Panc1 (cell line): ENCODE measurements around the gene DCTPP1. TPM values are rescaled to one million over a fixed set of nuclear protein-coding genes. Genes with fewer than 3 reads are reported as not detected.

Experiments
- ATAC-seq: fragments of 200-7000 bp; cut with Tn5 transposase; 2 replicates; pipeline ENCODE4 v1.9.1; 2020; ENCODE audit warnings: mild to moderate bottlenecking, moderate library complexity
- BruUV-seq: library from RNA; stranded (reverse); fragments of 400-500 nt; replicated peaks from 2 replicates; lab custom pipeline; 2021; lab: Mats Ljungman, UMichigan
- CTCF ChIA-PET: fragments of 300-600 bp; sonication (Branson Sonifier 250); formaldehyde crosslinking; loops from one replicate; lab custom pipeline; 2022; ENCODE audit warnings: antibody characterized with exemption; lab: Charles Lee
- POLR2A ChIA-PET: fragments of 300-600 bp; sonication (Branson Sonifier 250); formaldehyde crosslinking; loops from one replicate; lab custom pipeline; 2022; ENCODE audit warnings: antibody characterized with exemption; lab: Charles Lee
- DNase-seq: peaks from one replicate; pipeline ENCODE4 v3.0.0-alpha.2; 2010; ENCODE audit warnings: low read depth, low spot score
- H3K27ac ChIP-seq: 2 replicates; pipeline ENCODE4 v1.5.1; 2011; ENCODE audit warnings: mild to moderate bottlenecking, low read length, inconsistent platforms
- H3K27me3 ChIP-seq: fragments of 200-500 bp; sonication (Bioruptor generic); 2 replicates; pipeline ENCODE4 v1.6.0; 2014; ENCODE audit warnings: low read length, inconsistent platforms; ENCODE audit not compliant: control insufficient read depth, insufficient read depth
- H3K36me3 ChIP-seq: fragments of 200-500 bp; sonication (Bioruptor generic); 2 replicates; pipeline ENCODE4 v1.5.1; 2014; ENCODE audit warnings: inconsistent platforms, mild to moderate bottlenecking, low read length, moderate library complexity; ENCODE audit not compliant: control insufficient read depth, insufficient read depth
- H3K4me1 ChIP-seq: 2 replicates; pipeline ENCODE4 v1.5.1; 2011; ENCODE audit warnings: inconsistent platforms, mild to moderate bottlenecking, low read length, moderate library complexity; ENCODE audit not compliant: control insufficient read depth, insufficient read depth
- H3K4me3 ChIP-seq, 2 experiments: 2 replicates each; pipeline ENCODE4 v1.5.1; 2011 to 2012; ENCODE audit warnings: low read depth in 2 of 2, low read length in 2 of 2, mild to moderate bottlenecking in 2 of 2, inconsistent platforms in 1 of 2, moderate library complexity in 1 of 2
- H3K9me3 ChIP-seq: fragments of 200-500 bp; sonication (Bioruptor generic); 2 replicates; pipeline ENCODE4 v1.5.1; 2014; ENCODE audit warnings: low read depth, mild to moderate bottlenecking, inconsistent platforms, low read length, moderate library complexity; ENCODE audit not compliant: control insufficient read depth, insufficient read depth
- CTCF ChIP-seq: fragments of 450-650 bp; IDR thresholded peaks from 2 replicates; pipeline ENCODE4 v1.5.1; 2017; ENCODE audit warnings: mild to moderate bottlenecking
- REST ChIP-seq, 2 experiments: IDR thresholded peaks; 2 replicates each; pipeline ENCODE4 v1.6.1; 2011 to 2012; ENCODE audit warnings: low read depth in 2 of 2, control low read depth in 1 of 2, low read length in 1 of 2, mild to moderate bottlenecking in 1 of 2, moderate library complexity in 1 of 2; ENCODE audit not compliant: insufficient read depth in 1 of 2
- SIN3A ChIP-seq: IDR thresholded peaks from 2 replicates; pipeline ENCODE4 v1.6.1; 2012; ENCODE audit warnings: low read depth, mild to moderate bottlenecking, low read length, moderate library complexity, borderline replicate concordance; ENCODE audit not compliant: insufficient read depth
- TCF7L2 ChIP-seq: IDR thresholded peaks from 2 replicates; pipeline ENCODE4 v1.6.1; 2011; ENCODE audit warnings: mild to moderate bottlenecking, low read depth, low read length, inconsistent platforms
- in situ Hi-C: cut with HindIII; loops from 2 replicates; pipeline ENCODE4 v1.10.0; 2016; ENCODE audit warnings: low sequenced_read_pairs, low pct_unique_long_range_greater_than_20kb
- intact Hi-C: fragments of 100-400 bp; cut with micrococcal nuclease; formaldehyde crosslinking; loops from one replicate; pipeline ENCODE4 v1.10.0; 2022; ENCODE audit not compliant: unreplicated experiment
- total RNA-seq: library from RNA; stranded (reverse); gene quantifications from one replicate; pipeline ENCODE4 v1.2.1, GENCODE V29; 2021; ENCODE audit not compliant: unreplicated experiment

DCTPP1 gene
- total RNA-seq, 1 experiment from 2014 or later, result 120 TPM

GRCh38 chr16:30416047-30416603 lies 13.7 kb downstream of the DCTPP1 start:
- ATAC-seq (no peak), DNase-seq (no peak)
- POLR2A ChIA-PET, result no interaction called here
- Histone ChIP-seq H3K36me3 (peaks cover 2% of the 10 kb centered on the region), H3K4me3 (no peak overlapping the region), H3K9me3 (no peaks in the 10 kb centered on the region), H3K27me3 (no peaks in the 10 kb centered on the region), H3K27ac (no peak overlapping the region), H3K4me1 (peaks cover 13% of the 10 kb centered on the region)
- in situ Hi-C loops (no loop called here), intact Hi-C loops (no loop called here)
- no TSS peak for BruUV-seq
- CTCF ChIA-PET, result interaction anchor here (0.7 to 1.1 kb wide), 2 partner anchors 9 to 109 kb away, joined by 4 to 6 read pairs; partner anchors contain the start of gene ZNF771
- TF ChIP-seq TCF7L2 (no peak), SIN3A (no peak), CTCF (no peak)

- H3K4me3 ChIP-seq, result no peak overlapping the region
- no peak for DNase-seq
- no TSS peak for BruUV-seq
- no peak overlapping the region for H3K27ac ChIP-seq
- TF ChIP-seq REST (IDR thresholded peaks at IDR 0.05; ENCODE audit: insufficient read depth in 1 of 2, low read depth in 2 of 2, low read length in 1 of 2) (no peak), CTCF (no peak)
- no peaks in the 10 kb centered on the region for H3K9me3 ChIP-seq
- intact Hi-C loops (no loop called here), in situ Hi-C loops (no loop called here)
- CTCF ChIA-PET, result no interaction called here
- peaks cover 17% of the 10 kb centered on the region for H3K4me1 ChIP-seq
- no peaks in the 10 kb centered on the region for H3K27me3 ChIP-seq
- no peak for ATAC-seq
- POLR2A ChIA-PET, result no interaction called here
- H3K36me3 ChIP-seq, result no peaks in the 10 kb centered on the region
Observed at GRCh38 chr16:30414159-30414558, 15.7 kb downstream of the DCTPP1 start.
